Ascending aorta (tissue), 2 donors: ENCODE data around the gene ZIC1. TPM values are rescaled to one million over a fixed set of nuclear protein-coding genes. Genes with fewer than 3 reads are reported as not detected.

Experiments used
- DNase-seq, 2 donors: peaks; one replicate each; pipeline ENCODE4 v3.0.0-alpha.2; 2019; ENCODE audit warnings: low spot score in 2 of 2
- H3K27ac ChIP-seq, 2 donors: fragments of 200-600 bp; sonication (generic); one replicate each; pipeline ENCODE4 v1.5.1; 2016 to 2017; ENCODE audit warnings: mild to moderate bottlenecking in 1 of 2
- H3K27me3 ChIP-seq: fragments of 200-600 bp; sonication (generic); one replicate; pipeline ENCODE4 v1.5.1; 2017
- H3K36me3 ChIP-seq, 2 donors: fragments of 200-600 bp; sonication (generic); one replicate each; pipeline ENCODE4 v1.5.1; 2016
- H3K4me1 ChIP-seq, 2 donors: fragments of 200-600 bp; sonication (generic); one replicate each; pipeline ENCODE4 v1.5.1; 2016 to 2017; ENCODE audit warnings: mild to moderate bottlenecking in 1 of 2
- H3K4me3 ChIP-seq, 2 donors: fragments of 200-600 bp; sonication (generic); one replicate each; pipeline ENCODE4 v1.5.1; 2016 to 2017; ENCODE audit warnings: mild to moderate bottlenecking in 1 of 2
- H3K9me3 ChIP-seq, 2 donors: fragments of 200-600 bp; sonication (generic); one replicate each; pipeline ENCODE4 v1.5.1; 2016
- CTCF ChIP-seq, 3 experiments: fragments of 200-600 bp in 2 of 3; fragments of 450-650 bp in 1 of 3; sonication (generic) in 2 of 3; IDR thresholded peaks; one replicate each; pipeline ENCODE4 v1.5.1; 2016 to 2019; ENCODE audit warnings: antibody characterized with exemption in 3 of 3, mild to moderate bottlenecking in 1 of 3, moderate library complexity in 1 of 3
- intact Hi-C: fragments of 100-400 bp; cut with DNase I; formaldehyde crosslinking; loops from one replicate; pipeline ENCODE4 v1.15.1; 2023
- total RNA-seq: library from RNA; depleted of rRNA; stranded (reverse); fragments of >200 nt; gene quantifications from one replicate; pipeline ENCODE4 v1.1.0, GENCODE V29; 2016

The ZIC1 gene
- total RNA-seq, 1 donor from 2014 or later = 1.5 TPM

- Histone ChIP-seq H3K9me3 (no peaks in the 10 kb centered on the region), H3K27me3 (no peaks in the 10 kb centered on the region), H3K4me1 (no peaks in the 10 kb centered on the region), H3K36me3 (no peaks in the 10 kb centered on the region), H3K4me3 (no peak overlapping the region), H3K27ac (no peak overlapping the region)
- intact Hi-C loops = no loop called here
- no peak for DNase-seq
- TF ChIP-seq CTCF (IDR thresholded peaks at IDR 0.05) = no peak
Measured at GRCh38 chr3:147447224-147447623, 38.1 kb downstream of the ZIC1 start.

- Histone ChIP-seq H3K4me1 (no peaks in the 10 kb centered on the region), H3K27ac (no peak overlapping the region), H3K9me3 (no peaks in the 10 kb centered on the region), H3K27me3 (no peaks in the 10 kb centered on the region), H3K4me3 (no peak overlapping the region), H3K36me3 (no peaks in the 10 kb centered on the region)
- intact Hi-C loops = no loop called here
- no peak for TF ChIP-seq CTCF (IDR thresholded peaks at IDR 0.05)
- no peak for DNase-seq
Measured at GRCh38 chr3:147449669-147450068, 40.5 kb downstream of the ZIC1 start.

- DNase-seq = no peak
- H3K9me3 ChIP-seq = no peaks in the 10 kb centered on the region
- H3K36me3 ChIP-seq = no peaks in the 10 kb centered on the region
- H3K27me3 ChIP-seq = no peaks in the 10 kb centered on the region
- no peaks in the 10 kb centered on the region for H3K4me1 ChIP-seq
- H3K4me3 ChIP-seq = no peak overlapping the region
- TF ChIP-seq CTCF (IDR thresholded peaks at IDR 0.05) = no peak
- no peak overlapping the region for H3K27ac ChIP-seq
- intact Hi-C loops = no loop called here
Measured at GRCh38 chr3:147458995-147459704, 50.0 kb downstream of the ZIC1 start.

- no peak for DNase-seq
- no peaks in the 10 kb centered on the region for H3K27me3 ChIP-seq
- intact Hi-C loops = no loop called here
- H3K4me3 ChIP-seq = no peak overlapping the region
- H3K9me3 ChIP-seq = no peaks in the 10 kb centered on the region
- H3K27ac ChIP-seq = no peak overlapping the region
- TF ChIP-seq CTCF (IDR thresholded peaks at IDR 0.05) = no peak
- no peaks in the 10 kb centered on the region for H3K36me3 ChIP-seq
- H3K4me1 ChIP-seq = no peaks in the 10 kb centered on the region
Measured at GRCh38 chr3:147462856-147463255, 53.7 kb downstream of the ZIC1 start.

Other genes starting within 250 kb of the ZIC1 start
- not detected for gene ZIC4, start 2.8 kb upstream of the ZIC1 start, total RNA-seq